Neural crest cell (in vitro differentiated cells): ENCODE measurements around the gene MRPS12. TPM values are rescaled to one million over a fixed set of nuclear protein-coding genes. Genes with fewer than 3 reads are reported as not detected.

Experiments used
- DNase-seq: peaks from one replicate; pipeline ENCODE4 v3.0.0; 2021; ENCODE audit warnings: low read depth, mixed read lengths, low spot score
- H3K27ac Mint-ChIP-seq: one replicate; pipeline ENCODE4 v1.8.0; 2021; ENCODE audit warnings: mild to moderate bottlenecking, mixed read lengths; ENCODE audit not compliant: unreplicated experiment
- H3K27me3 Mint-ChIP-seq: 2 replicates; pipeline ENCODE4 v1.8.0; 2021; ENCODE audit warnings: low read depth, mild to moderate bottlenecking, mixed read lengths
- H3K36me3 Mint-ChIP-seq: 2 replicates; pipeline ENCODE4 v1.8.0; 2021; ENCODE audit warnings: low read depth, mild to moderate bottlenecking, mixed read lengths
- H3K4me1 Mint-ChIP-seq: 2 replicates; pipeline ENCODE4 v1.8.0; 2021; ENCODE audit warnings: mixed read lengths
- H3K4me3 Mint-ChIP-seq: one replicate; pipeline ENCODE4 v1.8.0; 2021; ENCODE audit warnings: mild to moderate bottlenecking, mixed read lengths
- H3K9me3 Mint-ChIP-seq: 2 replicates; pipeline ENCODE4 v1.8.0; 2021; ENCODE audit warnings: mixed read lengths
- total RNA-seq: library from RNA; stranded (reverse); gene quantifications from 2 replicates; pipeline ENCODE4 v1.2.1, GENCODE V29; 2021
- TF ChIP-seq, protein P1 (sequence below): fragments of 200-600 bp; sonication (generic); conservative IDR thresholded peaks from 2 replicates; pipeline ENCODE4 v1.5.0; 2021; ENCODE audit warnings: antibody characterized with exemption, mild to moderate bottlenecking

The MRPS12 gene
- total RNA-seq, 1 donor from 2014 or later: 34.4 TPM

DNA sequence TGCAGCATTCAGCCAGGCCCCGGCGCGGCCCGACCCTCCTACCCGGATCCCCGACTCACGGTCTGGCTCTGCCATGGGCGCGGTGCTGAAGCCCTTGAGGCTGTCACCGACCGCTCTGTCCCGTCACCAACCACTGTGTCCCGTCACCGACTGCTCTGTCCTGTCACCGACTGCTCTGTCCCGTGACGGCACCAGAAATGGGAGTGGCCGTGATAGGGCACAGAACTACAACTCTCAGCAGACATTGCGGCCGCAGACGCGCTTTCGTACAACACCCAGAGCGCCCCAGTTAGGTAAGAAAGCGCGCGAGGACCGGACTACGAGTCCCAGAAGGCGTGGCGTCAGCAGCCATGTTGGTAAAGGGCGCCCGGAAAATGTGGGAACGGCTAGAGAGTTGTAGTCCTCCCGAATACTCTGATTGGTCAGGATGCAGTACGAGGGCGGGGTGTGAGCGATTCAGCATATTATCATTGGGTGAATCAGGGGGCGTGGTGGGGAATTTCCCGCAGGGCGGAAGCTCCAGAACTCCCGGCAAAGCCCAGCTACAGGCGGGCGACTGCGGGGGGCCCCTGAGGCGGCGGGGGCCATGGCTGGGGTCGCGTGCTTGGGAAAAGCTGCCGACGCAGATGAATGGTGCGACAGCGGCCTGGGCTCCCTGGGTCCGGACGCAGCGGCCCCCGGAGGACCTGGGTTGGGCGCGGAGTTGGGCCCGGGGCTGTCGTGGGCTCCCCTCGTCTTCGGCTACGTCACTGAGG lies 31.1 kb upstream of the MRPS12 start, which contains the start of the genes NFKBIB and SIRT2:
NFKBIB (plus strand) TSS at position 523 of the 755 bp plus-strand sequence; CDS start at position 587, 64 bp downstream.
SIRT2 (minus strand) TSS at position 172 of the 755 bp plus-strand sequence; CDS start at position 75, 97 bp downstream.
- Mint-ChIP-seq H3K27ac (peak within 1 kb of the TSS; percentile 94), H3K36me3 (peaks cover 2% of the 10 kb centered on the region), H3K27me3 (no peaks in the 10 kb centered on the region), H3K9me3 (no peaks in the 10 kb centered on the region), H3K4me1 (peaks cover 30% of the 10 kb centered on the region), H3K4me3 (peak within 1 kb of the TSS; percentile 93)
- DNase-seq: peak; percentile 96
- TF ChIP-seq, protein P1, sequence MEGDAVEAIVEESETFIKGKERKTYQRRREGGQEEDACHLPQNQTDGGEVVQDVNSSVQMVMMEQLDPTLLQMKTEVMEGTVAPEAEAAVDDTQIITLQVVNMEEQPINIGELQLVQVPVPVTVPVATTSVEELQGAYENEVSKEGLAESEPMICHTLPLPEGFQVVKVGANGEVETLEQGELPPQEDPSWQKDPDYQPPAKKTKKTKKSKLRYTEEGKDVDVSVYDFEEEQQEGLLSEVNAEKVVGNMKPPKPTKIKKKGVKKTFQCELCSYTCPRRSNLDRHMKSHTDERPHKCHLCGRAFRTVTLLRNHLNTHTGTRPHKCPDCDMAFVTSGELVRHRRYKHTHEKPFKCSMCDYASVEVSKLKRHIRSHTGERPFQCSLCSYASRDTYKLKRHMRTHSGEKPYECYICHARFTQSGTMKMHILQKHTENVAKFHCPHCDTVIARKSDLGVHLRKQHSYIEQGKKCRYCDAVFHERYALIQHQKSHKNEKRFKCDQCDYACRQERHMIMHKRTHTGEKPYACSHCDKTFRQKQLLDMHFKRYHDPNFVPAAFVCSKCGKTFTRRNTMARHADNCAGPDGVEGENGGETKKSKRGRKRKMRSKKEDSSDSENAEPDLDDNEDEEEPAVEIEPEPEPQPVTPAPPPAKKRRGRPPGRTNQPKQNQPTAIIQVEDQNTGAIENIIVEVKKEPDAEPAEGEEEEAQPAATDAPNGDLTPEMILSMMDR: no peak

DNA sequence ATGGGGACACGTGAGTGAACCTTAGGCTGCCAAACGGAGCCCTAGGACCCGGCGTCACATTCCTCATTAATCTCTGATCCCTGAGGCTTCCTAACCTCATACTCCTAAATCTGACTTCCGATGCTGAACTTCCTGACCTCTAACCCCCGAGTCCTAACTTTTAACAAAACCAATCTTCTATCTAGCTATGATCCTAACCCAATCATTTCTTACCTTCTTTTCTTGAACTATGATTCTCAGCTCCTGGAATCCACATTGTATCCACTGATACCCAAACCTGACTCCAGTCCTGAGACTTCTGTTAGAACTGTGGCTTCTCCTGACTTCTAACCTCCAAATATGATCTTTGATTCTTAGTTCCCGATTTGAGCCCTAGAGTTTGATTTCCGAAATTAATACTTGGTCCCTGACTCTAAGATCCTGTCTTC lies 30.5 kb upstream of the MRPS12 start:
- TF ChIP-seq, protein P1: no peak
- peak overlapping the region; percentile 94 for H3K27ac Mint-ChIP-seq
- H3K4me3 Mint-ChIP-seq: peak overlapping the region; percentile 93
- DNase-seq: no peak
- H3K4me1 Mint-ChIP-seq: peaks cover 32% of the 10 kb centered on the region
- H3K9me3 Mint-ChIP-seq: no peaks in the 10 kb centered on the region
- peaks cover 2% of the 10 kb centered on the region for H3K36me3 Mint-ChIP-seq
- H3K27me3 Mint-ChIP-seq: no peaks in the 10 kb centered on the region

DNA sequence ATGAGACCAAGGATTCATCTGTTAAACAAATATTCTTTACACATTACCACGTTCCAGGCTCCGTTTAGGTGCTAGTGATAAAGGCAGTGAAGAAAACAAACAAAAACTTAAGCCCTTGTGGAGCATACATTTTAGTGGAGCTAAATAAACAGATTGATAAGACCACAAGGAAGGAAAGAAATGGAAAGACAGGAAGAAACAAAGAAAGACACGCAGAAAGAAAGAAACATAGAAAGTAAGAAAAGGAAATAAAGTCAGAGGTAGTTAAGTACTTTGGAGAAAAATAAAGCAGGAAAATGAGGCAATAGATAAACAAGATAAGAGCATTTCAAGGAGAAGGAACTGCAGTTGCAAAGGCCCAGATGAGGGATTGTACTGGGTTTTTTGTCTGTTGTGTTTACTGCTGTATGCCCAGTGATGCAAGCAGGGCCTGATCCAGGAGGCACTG lies 30.0 kb upstream of the MRPS12 start:
- H3K27me3 Mint-ChIP-seq: no peaks in the 10 kb centered on the region
- TF ChIP-seq, protein P1: no peak
- peak overlapping the region; percentile 60 for H3K27ac Mint-ChIP-seq
- H3K4me1 Mint-ChIP-seq: peaks cover 32% of the 10 kb centered on the region
- no peak for DNase-seq
- peak overlapping the region; percentile 93 for H3K4me3 Mint-ChIP-seq
- H3K9me3 Mint-ChIP-seq: no peaks in the 10 kb centered on the region
- H3K36me3 Mint-ChIP-seq: peaks cover 2% of the 10 kb centered on the region

DNA sequence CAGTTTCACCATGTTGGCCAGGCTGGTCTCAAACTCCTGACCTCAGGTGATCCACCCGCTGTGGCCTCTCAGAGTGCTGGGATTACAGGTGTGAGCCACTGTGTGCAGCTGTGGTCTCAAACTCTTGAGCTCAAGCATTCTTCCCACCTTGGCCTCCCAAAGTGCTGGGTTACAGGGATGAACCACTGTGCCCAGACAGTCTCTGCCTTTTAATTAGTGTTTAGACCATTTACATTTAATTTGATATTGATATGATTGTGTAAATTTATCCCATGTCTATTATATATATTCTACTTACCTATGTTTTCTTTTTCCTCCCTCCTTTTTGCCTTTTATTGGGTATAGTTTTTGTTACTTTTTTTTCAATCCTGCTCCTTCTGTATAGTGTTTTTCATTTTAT lies 29.1 kb upstream of the MRPS12 start:
- Mint-ChIP-seq H3K36me3 (peaks cover 2% of the 10 kb centered on the region), H3K4me1 (peaks cover 32% of the 10 kb centered on the region), H3K9me3 (no peaks in the 10 kb centered on the region), H3K27me3 (no peaks in the 10 kb centered on the region), H3K4me3 (peak overlapping the region; percentile 93), H3K27ac (no peak overlapping the region)
- DNase-seq: no peak
- TF ChIP-seq, protein P1: no peak

DNA sequence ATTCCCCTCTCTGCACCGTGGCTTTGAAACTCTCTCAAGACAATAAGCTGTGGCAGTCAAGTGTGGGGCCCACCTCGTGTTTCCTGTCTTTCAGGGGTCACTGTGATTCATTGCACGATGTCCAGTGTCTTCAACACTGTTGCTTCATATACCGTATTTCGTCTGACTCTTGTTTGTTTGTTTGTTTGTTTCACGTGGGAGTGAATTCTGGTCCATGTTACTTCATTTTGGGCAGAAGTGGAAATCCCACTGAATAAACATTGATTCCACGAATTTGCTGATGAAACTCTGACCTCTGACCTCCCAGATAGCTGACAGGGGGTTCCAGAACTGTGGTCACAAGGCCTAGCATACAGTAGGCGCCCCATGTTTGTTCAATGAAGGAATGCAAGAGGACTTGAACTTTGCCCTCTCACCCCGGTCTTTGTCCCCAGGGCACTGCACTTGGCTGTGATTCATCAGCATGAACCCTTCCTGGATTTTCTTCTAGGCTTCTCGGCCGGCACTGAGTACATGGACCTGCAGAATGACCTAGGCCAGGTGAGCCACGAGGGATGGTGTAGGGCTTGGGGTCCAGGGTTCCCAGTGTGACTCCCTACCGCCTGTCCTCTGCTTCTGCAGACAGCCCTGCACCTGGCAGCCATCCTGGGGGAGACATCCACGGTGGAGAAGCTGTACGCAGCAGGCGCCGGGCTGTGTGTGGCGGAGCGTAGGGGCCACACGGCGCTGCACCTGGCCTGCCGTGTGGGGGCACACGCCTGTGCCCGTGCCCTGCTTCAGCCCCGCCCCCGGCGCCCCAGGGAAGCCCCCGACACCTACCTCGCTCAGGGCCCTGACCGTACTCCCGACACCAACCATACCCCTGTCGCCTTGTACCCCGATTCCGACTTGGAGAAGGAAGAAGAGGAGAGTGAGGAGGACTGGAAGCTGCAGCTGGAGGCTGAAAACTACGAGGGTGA lies 25.9 kb upstream of the MRPS12 start:
- H3K4me1 Mint-ChIP-seq: peaks cover 17% of the 10 kb centered on the region
- H3K4me3 Mint-ChIP-seq: peak overlapping the region; percentile 54
- no peak for DNase-seq
- no peaks in the 10 kb centered on the region for H3K27me3 Mint-ChIP-seq
- H3K36me3 Mint-ChIP-seq: peaks cover 8% of the 10 kb centered on the region
- peak overlapping the region; percentile 67 for H3K27ac Mint-ChIP-seq
- TF ChIP-seq, protein P1: no peak
- H3K9me3 Mint-ChIP-seq: no peaks in the 10 kb centered on the region
